ENCODE results near the gene FARS2.

DNA sequence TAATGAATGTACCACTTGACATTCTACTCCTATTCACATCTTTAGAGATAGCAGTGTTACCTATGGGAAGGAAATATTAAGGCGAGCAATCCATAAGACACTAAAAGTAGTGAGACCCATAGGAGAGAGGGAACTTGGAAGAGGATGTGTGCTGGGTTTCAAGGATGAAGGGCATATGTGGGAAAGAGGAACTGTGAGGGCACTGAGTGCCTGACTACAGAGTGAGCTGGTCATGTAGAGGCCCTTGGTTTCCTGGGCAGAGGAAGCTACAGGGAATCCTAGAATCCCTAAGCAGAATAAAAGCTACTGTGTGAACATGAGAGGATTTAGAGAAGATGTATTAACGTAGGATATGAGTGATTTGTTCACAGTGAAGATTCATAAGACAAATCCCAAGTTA lies 262.8 kb downstream of the FARS2 start:
- TF ChIP-seq, protein P1, sequence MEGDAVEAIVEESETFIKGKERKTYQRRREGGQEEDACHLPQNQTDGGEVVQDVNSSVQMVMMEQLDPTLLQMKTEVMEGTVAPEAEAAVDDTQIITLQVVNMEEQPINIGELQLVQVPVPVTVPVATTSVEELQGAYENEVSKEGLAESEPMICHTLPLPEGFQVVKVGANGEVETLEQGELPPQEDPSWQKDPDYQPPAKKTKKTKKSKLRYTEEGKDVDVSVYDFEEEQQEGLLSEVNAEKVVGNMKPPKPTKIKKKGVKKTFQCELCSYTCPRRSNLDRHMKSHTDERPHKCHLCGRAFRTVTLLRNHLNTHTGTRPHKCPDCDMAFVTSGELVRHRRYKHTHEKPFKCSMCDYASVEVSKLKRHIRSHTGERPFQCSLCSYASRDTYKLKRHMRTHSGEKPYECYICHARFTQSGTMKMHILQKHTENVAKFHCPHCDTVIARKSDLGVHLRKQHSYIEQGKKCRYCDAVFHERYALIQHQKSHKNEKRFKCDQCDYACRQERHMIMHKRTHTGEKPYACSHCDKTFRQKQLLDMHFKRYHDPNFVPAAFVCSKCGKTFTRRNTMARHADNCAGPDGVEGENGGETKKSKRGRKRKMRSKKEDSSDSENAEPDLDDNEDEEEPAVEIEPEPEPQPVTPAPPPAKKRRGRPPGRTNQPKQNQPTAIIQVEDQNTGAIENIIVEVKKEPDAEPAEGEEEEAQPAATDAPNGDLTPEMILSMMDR (conservative IDR thresholded peaks at IDR 0.05) = no peak
- TF ChIP-seq ZFX (IDR thresholded peaks at IDR 0.05) = no peak
